Upper lobe of left lung (tissue), 6 donors: Measurements from ENCODE around the gene GRID1. TPM values are rescaled to one million over a fixed set of nuclear protein-coding genes. Genes with fewer than 3 reads are reported as not detected.

ENCODE experiments used
- ATAC-seq, 2 donors: fragments of 200-7000 bp; cut with Tn5 transposase; one replicate each; pipeline ENCODE4 v1.9.1; 2022; ENCODE audit warnings: mild to moderate bottlenecking in 2 of 2, moderate library complexity in 2 of 2; ENCODE audit not compliant: low FRiP score in 2 of 2
- DNase-seq, 2 donors: peaks; one replicate each; pipeline ENCODE4 v3.0.0-alpha.2; 2019 to 2020
- H3K27ac ChIP-seq, 4 donors: fragments of 200-600 bp; sonication (generic); one replicate each; pipeline ENCODE4 v1.5.1; 2016 to 2019
- H3K27me3 ChIP-seq, 4 donors: fragments of 200-600 bp; sonication (generic); one replicate each; pipeline ENCODE4 v1.5.1; 2017 to 2019
- H3K36me3 ChIP-seq, 4 donors: fragments of 200-600 bp; sonication (generic); one replicate each; pipeline ENCODE4 v1.5.1; 2016 to 2019
- H3K4me1 ChIP-seq, 4 donors: fragments of 200-600 bp; sonication (generic); one replicate each; pipeline ENCODE4 v1.5.1; 2018 to 2019
- H3K4me3 ChIP-seq, 4 donors: fragments of 200-600 bp; sonication (generic); one replicate each; pipeline ENCODE4 v1.5.1; 2017 to 2019; ENCODE audit warnings: mild to moderate bottlenecking in 2 of 4, moderate library complexity in 1 of 4
- H3K9me3 ChIP-seq, 4 donors: fragments of 200-600 bp; sonication (generic); one replicate each; pipeline ENCODE4 v1.5.1; 2018 to 2019
- CTCF ChIP-seq, 6 experiments: fragments of 450-650 bp in 4 of 6; fragments of 200-600 bp in 2 of 6; sonication (generic) in 2 of 6; IDR thresholded peaks; one replicate each; pipeline ENCODE4 v1.5.1; 2016 to 2019; ENCODE audit warnings: antibody characterized with exemption in 6 of 6
- EP300 ChIP-seq, 4 donors: sonication (generic); formaldehyde crosslinking; IDR thresholded peaks; one replicate each; pipeline ENCODE4 v1.5.1; 2017; ENCODE audit warnings: antibody characterized with exemption in 4 of 4, control low read depth in 2 of 4
- POLR2A ChIP-seq, 4 donors: fragments of 450-650 bp; IDR thresholded peaks; one replicate each; pipeline ENCODE4 v1.5.1; 2016 to 2017; ENCODE audit warnings: antibody characterized with exemption in 4 of 4, mild to moderate bottlenecking in 2 of 4
- POLR2AphosphoS5 ChIP-seq, 2 donors: sonication (generic); formaldehyde crosslinking; IDR thresholded peaks; one replicate each; pipeline ENCODE4 v1.5.1; 2017; ENCODE audit warnings: antibody characterized with exemption in 2 of 2
- whole genome bisulfite sequencing, 2 donors: methylation state at CpG; one replicate each; pipeline ENCODE4 v1.1.5; 2017 to 2018; 5-methylcytosine and 5-hydroxymethylcytosine counted together
- total RNA-seq, 6 donors: library from RNA; depleted of rRNA in 4 of 6; stranded (reverse); fragments of >200 nt in 4 of 6; gene quantifications; one replicate each; pipeline versions ENCODE4 v1.1.0 to v1.2.1, GENCODE V29; 2016 to 2021
- donor health status: DM: no; HTN: no; CAD: no; lungs with moderate emphysema.
- donor health status: DM: no; HTN: yes; CAD: no; lungs with severe emphysema.

GRID1 gene
- total RNA-seq, 6 donors from 2014 or later = 1.5 to 5.2 (median 3.2) TPM

- TF ChIP-seq EP300 (IDR thresholded peaks at IDR 0.05) (no peak), CTCF (IDR thresholded peaks at IDR 0.05) (no peak), POLR2A (IDR thresholded peaks at IDR 0.05) (no peak), POLR2AphosphoS5 (IDR thresholded peaks at IDR 0.05) (no peak)
- H3K27me3 ChIP-seq = no peaks in the 10 kb centered on the region
- no peak for ATAC-seq
- no peak overlapping the region for H3K27ac ChIP-seq
- WGBS, 2 donors = 86 to 88% methylated on average over 4 to 5 of the region's 5 CpGs
- no peak overlapping the region for H3K4me3 ChIP-seq
- no peaks in the 10 kb centered on the region for H3K9me3 ChIP-seq
- H3K4me1 ChIP-seq = no peaks in the 10 kb centered on the region
- DNase-seq = no peak
- no peaks in the 10 kb centered on the region for H3K36me3 ChIP-seq
These were observed 213.7 kb downstream of the GRID1 start for GRCh38 chr10:86152911-86153310.

- no peaks in the 10 kb centered on the region for H3K36me3 ChIP-seq
- WGBS, 2 donors = 100% methylated on average over 1 of the region's 5 CpGs; no CpG with 5 or more reads in 1 of the 2 donors
- no peaks in the 10 kb centered on the region for H3K27me3 ChIP-seq
- H3K4me3 ChIP-seq = no peak overlapping the region
- H3K9me3 ChIP-seq = no peaks in the 10 kb centered on the region
- H3K4me1 ChIP-seq = no peaks in the 10 kb centered on the region
- no peak overlapping the region for H3K27ac ChIP-seq
- no peak for ATAC-seq
- peak in 1 of 2 donors; percentile 49 for DNase-seq
- TF ChIP-seq CTCF (IDR thresholded peaks at IDR 0.05) = no peak
These were observed 214.2 kb downstream of the GRID1 start for GRCh38 chr10:86152354-86152753.

GRCh38 chr10:86151613-86152012 lies 215.0 kb downstream of the GRID1 start:
- Histone ChIP-seq H3K27me3 (no peaks in the 10 kb centered on the region), H3K27ac (no peak overlapping the region), H3K4me3 (no peak overlapping the region), H3K9me3 (no peaks in the 10 kb centered on the region), H3K36me3 (no peaks in the 10 kb centered on the region), H3K4me1 (no peaks in the 10 kb centered on the region)
- TF ChIP-seq CTCF (IDR thresholded peaks at IDR 0.05) (no peak), POLR2A (IDR thresholded peaks at IDR 0.05) (no peak)
- no peak for DNase-seq
- ATAC-seq = no peak
- 66 to 78% methylated on average over 5 of the region's 5 CpGs for WGBS, 2 donors

- DNase-seq = no peak
These were observed 217.3 kb downstream of the GRID1 start for GRCh38 chr10:86149257-86149656.

More at GRCh38 chr10:86149257-86149656, 217.3 kb downstream of the GRID1 start:
- TF ChIP-seq CTCF (IDR thresholded peaks at IDR 0.05) (no peak), POLR2A (IDR thresholded peaks at IDR 0.05) (no peak), EP300 (IDR thresholded peaks at IDR 0.05) (no peak), POLR2AphosphoS5 (IDR thresholded peaks at IDR 0.05) (no peak)
- Histone ChIP-seq H3K27me3 (no peaks in the 10 kb centered on the region), H3K4me3 (no peak overlapping the region), H3K27ac (no peak overlapping the region), H3K4me1 (no peaks in the 10 kb centered on the region), H3K9me3 (no peaks in the 10 kb centered on the region), H3K36me3 (no peaks in the 10 kb centered on the region)
- WGBS, 2 donors = 62 to 71% methylated on average over 7 of the region's 7 CpGs
- no peak for ATAC-seq
